OCI-LY7 (cell line): Measurements from ENCODE around the gene TMED7. TPM values are rescaled to one million over a fixed set of nuclear protein-coding genes. Genes with fewer than 3 reads are reported as not detected.

Experiments
- BruUV-seq: library from RNA; stranded (reverse); fragments of 400-500 nt; replicated peaks from 2 replicates; lab custom pipeline; 2021; lab: Mats Ljungman, UMichigan
- CTCF ChIA-PET: fragments of 300-600 bp; sonication (Branson Sonifier 250); formaldehyde crosslinking; loops from one replicate; lab custom pipeline; 2022; ENCODE audit warnings: antibody characterized with exemption; ENCODE audit not compliant: unreplicated experiment; lab: Charles Lee
- POLR2A ChIA-PET: fragments of 300-600 bp; sonication (Branson Sonifier 250); formaldehyde crosslinking; loops from one replicate; lab custom pipeline; 2022; ENCODE audit warnings: antibody characterized with exemption; lab: Charles Lee
- DNase-seq: peaks from one replicate; pipeline ENCODE4 v3.0.0-alpha.2; 2015; ENCODE audit warnings: low spot score
- H2AFZ ChIP-seq: fragments of 200-600 bp; sonication (generic), shearing (Covaris generic); 2 replicates; pipeline ENCODE4 v1.6.1; 2014; ENCODE audit warnings: mild to moderate bottlenecking, antibody characterized with exemption, low read length, moderate library complexity
- H3K27ac ChIP-seq: fragments of 200-600 bp; sonication (generic); 2 replicates; pipeline ENCODE4 v1.5.1; 2014; ENCODE audit warnings: mixed run types, low read depth, mild to moderate bottlenecking, moderate library complexity, low read length, inconsistent platforms; ENCODE audit not compliant: poor library complexity, severe bottlenecking
- H3K36me3 ChIP-seq: fragments of 200-600 bp; sonication (generic); 2 replicates; pipeline ENCODE4 v1.6.1; 2014; ENCODE audit warnings: mild to moderate bottlenecking, antibody characterized with exemption, low read length, moderate library complexity, mixed read lengths; ENCODE audit not compliant: insufficient read depth
- H3K4me1 ChIP-seq: fragments of 200-600 bp; sonication (generic); 2 replicates; pipeline ENCODE4 v1.5.1; 2014; ENCODE audit warnings: mild to moderate bottlenecking, low read length; ENCODE audit not compliant: insufficient read depth, poor library complexity, severe bottlenecking
- H3K4me2 ChIP-seq: fragments of 200-600 bp; sonication (generic); 2 replicates; pipeline ENCODE4 v1.6.1; 2014; ENCODE audit warnings: mild to moderate bottlenecking, low read length
- H3K4me3 ChIP-seq: fragments of 200-600 bp; sonication (generic); 2 replicates; pipeline ENCODE4 v1.5.1; 2014; ENCODE audit warnings: mild to moderate bottlenecking, low read depth, low read length; ENCODE audit not compliant: poor library complexity, severe bottlenecking
- H3K79me2 ChIP-seq: fragments of 200-600 bp; sonication (generic); 2 replicates; pipeline ENCODE4 v1.6.1; 2016; ENCODE audit warnings: low read depth, mild to moderate bottlenecking, low read length, moderate library complexity, mixed read lengths; ENCODE audit not compliant: insufficient read depth
- H3K9me2 ChIP-seq: fragments of 200-600 bp; sonication (generic); 2 replicates; pipeline ENCODE4 v1.6.1; 2016; ENCODE audit warnings: mild to moderate bottlenecking, low read length, mixed read lengths; ENCODE audit not compliant: insufficient read depth
- H3K9me3 ChIP-seq: fragments of 200-600 bp; sonication (generic); 2 replicates; pipeline ENCODE4 v1.6.1; 2014; ENCODE audit warnings: mild to moderate bottlenecking, mixed run types, low read length, mixed read lengths
- H4K20me1 ChIP-seq: fragments of 200-600 bp; sonication (generic); 2 replicates; pipeline ENCODE4 v1.6.1; 2014; ENCODE audit warnings: mild to moderate bottlenecking, antibody characterized with exemption, low read length, moderate library complexity, mixed read lengths; ENCODE audit not compliant: insufficient read depth
- EZH2phosphoT487 ChIP-seq: fragments of 200-600 bp; sonication (generic); IDR thresholded peaks from 2 replicates; pipeline ENCODE4 v1.6.1; 2018; ENCODE audit warnings: low read depth, borderline replicate concordance, mild to moderate bottlenecking, mixed run types, antibody characterized with exemption, low read length, moderate library complexity, mixed read lengths
- intact Hi-C: fragments of 100-400 bp; cut with micrococcal nuclease; formaldehyde crosslinking; loops from one replicate; pipeline ENCODE4 v1.10.0; 2022; ENCODE audit not compliant: unreplicated experiment
- total RNA-seq, 2 experiments: library from RNA; depleted of rRNA in 1 of 2; stranded (reverse); fragments of >200 nt in 1 of 2; shearing (Covaris generic) in 1 of 2; gene quantifications; 2 replicates each; pipeline ENCODE4 v1.2.3, GENCODE V29; 2014 to 2022
- TF ChIP-seq, protein P1 (sequence below): fragments of 200-600 bp; sonication (generic); conservative IDR thresholded peaks from 2 replicates; pipeline ENCODE4 v1.5.1; 2014; ENCODE audit warnings: mild to moderate bottlenecking, antibody characterized with exemption, low read length, moderate library complexity, mixed read lengths

The TMED7 gene
- total RNA-seq, 2 experiments from 2014 or later = 35.8 to 55.1 TPM

- BruUV-seq = no TSS peak
- no peaks in the 10 kb centered on the region for H3K36me3 ChIP-seq
- no peaks in the 10 kb centered on the region for H3K9me2 ChIP-seq
- peak overlapping the region; percentile 56 for H3K4me2 ChIP-seq
- peak overlapping the region; percentile 83 for H2AFZ ChIP-seq
- ChIA-PET CTCF (no interaction called here), POLR2A (interaction anchor here (0.9 to 1.4 kb wide), 4 partner anchors 49 to 442 kb away, joined by 3 to 9 read pairs (median 3); no protein-coding TSS in a partner anchor)
- H3K27ac ChIP-seq = no peak overlapping the region
- H3K4me3 ChIP-seq = peak overlapping the region; percentile 15
- H4K20me1 ChIP-seq = no peaks in the 10 kb centered on the region
- peak; percentile 86 for DNase-seq
- TF ChIP-seq, protein P1, sequence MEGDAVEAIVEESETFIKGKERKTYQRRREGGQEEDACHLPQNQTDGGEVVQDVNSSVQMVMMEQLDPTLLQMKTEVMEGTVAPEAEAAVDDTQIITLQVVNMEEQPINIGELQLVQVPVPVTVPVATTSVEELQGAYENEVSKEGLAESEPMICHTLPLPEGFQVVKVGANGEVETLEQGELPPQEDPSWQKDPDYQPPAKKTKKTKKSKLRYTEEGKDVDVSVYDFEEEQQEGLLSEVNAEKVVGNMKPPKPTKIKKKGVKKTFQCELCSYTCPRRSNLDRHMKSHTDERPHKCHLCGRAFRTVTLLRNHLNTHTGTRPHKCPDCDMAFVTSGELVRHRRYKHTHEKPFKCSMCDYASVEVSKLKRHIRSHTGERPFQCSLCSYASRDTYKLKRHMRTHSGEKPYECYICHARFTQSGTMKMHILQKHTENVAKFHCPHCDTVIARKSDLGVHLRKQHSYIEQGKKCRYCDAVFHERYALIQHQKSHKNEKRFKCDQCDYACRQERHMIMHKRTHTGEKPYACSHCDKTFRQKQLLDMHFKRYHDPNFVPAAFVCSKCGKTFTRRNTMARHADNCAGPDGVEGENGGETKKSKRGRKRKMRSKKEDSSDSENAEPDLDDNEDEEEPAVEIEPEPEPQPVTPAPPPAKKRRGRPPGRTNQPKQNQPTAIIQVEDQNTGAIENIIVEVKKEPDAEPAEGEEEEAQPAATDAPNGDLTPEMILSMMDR = peak; percentile 95
- no peak for TF ChIP-seq EZH2phosphoT487
- H3K9me3 ChIP-seq = no peaks in the 10 kb centered on the region
- intact Hi-C loops = loop anchor here (1.0 to 2.0 kb wide), 2 partner anchors 206 to 434 kb away; partner anchors contain the start of genes AP3S1 and ATG12
- H3K4me1 ChIP-seq = peaks cover 8% of the 10 kb centered on the region
- H3K79me2 ChIP-seq = no peaks in the 10 kb centered on the region
These were observed 8.7 kb upstream of the TMED7 start for GRCh38 chr5:115634343-115635132.

GRCh38 chr5:115629903-115630302, 4.1 kb upstream of the TMED7 start:
- Histone ChIP-seq H3K4me1 (peaks cover 19% of the 10 kb centered on the region), H3K9me2 (no peaks in the 10 kb centered on the region), H3K4me2 (no peak overlapping the region), H3K4me3 (no peak overlapping the region), H2AFZ (no peak overlapping the region), H3K36me3 (no peaks in the 10 kb centered on the region), H4K20me1 (peaks cover 3% of the 10 kb centered on the region), H3K79me2 (peaks cover 19% of the 10 kb centered on the region; the same call in 1 of the 2 replicates), H3K9me3 (no peaks in the 10 kb centered on the region), H3K27ac (no peak overlapping the region)
- no peak for DNase-seq
- TF ChIP-seq, protein P1 = no peak
- no peak for TF ChIP-seq EZH2phosphoT487
- BruUV-seq = no TSS peak
- intact Hi-C loops = loop anchor here (10.0 kb wide), 1 partner anchor 1275 kb away; no protein-coding TSS in a partner anchor
- ChIA-PET POLR2A (interaction anchor here (0.8 to 2.1 kb wide), 2 partner anchors 210 to 729 kb away, joined by 3 to 6 read pairs; no protein-coding TSS in a partner anchor), CTCF (no interaction called here)
